HG03558 (cell line): ENCODE results near the gene VSIG10.
"Not testable (repeated sequence)": the region's sequence is repeated elsewhere in the genome, so short reads cannot be mapped to it uniquely, and the experiment has no call there.

Experiments
- ATAC-seq: cut with Tn5 transposase; IDR thresholded peaks from one replicate; pipeline ENCODE4 v1.9.1; 2021; ENCODE audit warnings: moderate number of reproducible peaks; ENCODE audit not compliant: unreplicated experiment; ENCODE audit errors: extremely low read depth

VSIG10 gene, protein sequence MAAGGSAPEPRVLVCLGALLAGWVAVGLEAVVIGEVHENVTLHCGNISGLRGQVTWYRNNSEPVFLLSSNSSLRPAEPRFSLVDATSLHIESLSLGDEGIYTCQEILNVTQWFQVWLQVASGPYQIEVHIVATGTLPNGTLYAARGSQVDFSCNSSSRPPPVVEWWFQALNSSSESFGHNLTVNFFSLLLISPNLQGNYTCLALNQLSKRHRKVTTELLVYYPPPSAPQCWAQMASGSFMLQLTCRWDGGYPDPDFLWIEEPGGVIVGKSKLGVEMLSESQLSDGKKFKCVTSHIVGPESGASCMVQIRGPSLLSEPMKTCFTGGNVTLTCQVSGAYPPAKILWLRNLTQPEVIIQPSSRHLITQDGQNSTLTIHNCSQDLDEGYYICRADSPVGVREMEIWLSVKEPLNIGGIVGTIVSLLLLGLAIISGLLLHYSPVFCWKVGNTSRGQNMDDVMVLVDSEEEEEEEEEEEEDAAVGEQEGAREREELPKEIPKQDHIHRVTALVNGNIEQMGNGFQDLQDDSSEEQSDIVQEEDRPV

DNA sequence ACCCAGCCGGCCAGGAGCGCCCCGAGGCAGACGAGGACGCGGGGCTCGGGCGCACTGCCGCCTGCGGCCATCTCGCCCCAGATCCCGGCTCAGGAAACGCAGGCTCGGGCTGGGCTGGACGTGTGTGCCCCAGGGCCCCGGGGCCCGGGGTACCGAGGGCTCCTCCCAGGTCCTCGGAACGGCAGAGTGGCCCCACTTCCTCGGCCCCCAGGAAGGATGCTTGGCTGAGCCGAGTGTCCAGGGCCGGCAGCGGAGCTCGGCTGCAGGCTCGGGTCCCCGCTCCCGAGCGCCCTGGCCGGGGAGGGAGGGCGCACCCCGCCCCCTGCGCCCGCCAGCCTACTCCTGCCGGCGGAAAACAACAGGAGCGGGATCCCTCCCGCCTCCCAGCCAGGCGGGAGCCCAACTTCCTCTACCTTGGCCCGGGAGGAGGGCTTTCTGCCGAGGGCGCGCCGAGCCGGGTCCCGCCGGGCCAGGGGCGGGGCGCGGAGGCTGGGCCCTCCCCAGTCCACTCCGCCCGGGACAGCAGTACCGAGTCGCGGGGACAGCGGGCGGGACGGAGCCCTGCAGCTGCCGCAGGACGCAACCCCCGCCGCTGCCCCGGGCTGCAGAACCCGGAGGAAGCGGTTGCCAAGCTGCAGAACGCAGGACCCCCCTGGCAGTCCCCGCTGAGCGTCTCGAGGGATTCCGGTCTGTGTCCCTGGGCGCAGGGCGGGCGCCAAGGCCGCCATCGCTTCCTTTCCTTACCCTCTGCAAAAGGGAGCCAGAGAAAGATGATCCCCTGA lies at the start of gene VSIG10:
VSIG10 (minus strand) TSS at position 411 of the 782 bp plus-strand sequence; CDS start at position 71, 340 bp downstream.
- no peak for ATAC-seq

DNA sequence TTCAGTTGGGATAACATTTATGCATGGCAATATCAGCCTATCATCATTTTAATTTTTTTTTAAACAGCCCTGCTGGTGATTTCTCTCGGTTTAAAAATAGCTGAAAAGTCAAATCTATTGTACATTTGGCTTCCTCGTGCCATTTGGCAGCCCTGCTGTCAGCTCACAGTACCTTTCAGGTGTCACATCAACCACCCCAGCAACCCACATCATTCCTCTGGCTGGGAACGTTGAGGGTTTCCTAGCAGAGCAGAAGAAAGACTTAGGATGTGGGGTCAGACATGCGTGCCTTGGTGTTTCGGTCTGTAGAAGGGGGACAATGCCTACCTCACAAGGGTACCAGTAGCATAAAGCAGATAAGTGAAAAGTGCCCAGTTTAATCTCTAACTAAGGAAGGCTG lies 47.9 kb upstream of the VSIG10 start:
- ATAC-seq = no peak

DNA sequence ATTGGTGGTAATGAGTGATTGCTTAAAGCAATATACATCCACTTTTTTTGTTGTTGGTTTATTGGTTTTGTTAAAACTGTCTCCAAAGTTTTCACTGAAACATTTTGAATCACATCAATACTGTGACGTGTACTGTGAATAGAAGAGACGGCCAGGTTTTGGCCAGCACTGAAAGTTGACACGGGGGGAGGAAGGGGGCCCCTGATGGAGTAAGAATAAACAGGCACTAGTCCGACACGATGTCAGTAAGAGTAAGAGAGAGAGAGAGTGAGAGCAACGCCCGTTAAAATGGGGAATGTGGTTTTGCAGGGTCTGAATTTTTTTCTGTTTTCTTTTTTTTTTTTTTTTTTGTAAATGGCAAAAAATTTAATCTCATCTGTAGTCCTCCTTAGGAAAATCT lies 46.8 kb upstream of the VSIG10 start:
- no peak for ATAC-seq

DNA sequence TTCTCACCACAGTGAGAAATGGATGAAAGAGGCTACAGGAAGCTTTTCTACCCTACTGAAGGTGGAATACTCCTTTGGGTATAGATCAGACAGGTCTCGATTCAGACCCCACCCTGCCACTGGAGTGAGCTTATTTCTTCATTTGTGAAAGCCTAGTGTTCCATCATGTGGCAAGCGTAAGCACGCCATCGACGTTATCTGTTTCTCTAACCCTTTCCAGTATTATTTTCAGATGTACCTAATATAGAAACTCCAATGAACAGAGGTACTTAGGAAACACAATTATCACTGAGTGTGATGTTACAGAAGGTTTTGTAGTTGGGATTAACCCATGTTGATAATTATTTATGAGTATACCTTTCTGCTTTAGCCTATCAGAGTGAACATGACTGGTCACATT lies 44.5 kb upstream of the VSIG10 start:
- no peak for ATAC-seq

DNA sequence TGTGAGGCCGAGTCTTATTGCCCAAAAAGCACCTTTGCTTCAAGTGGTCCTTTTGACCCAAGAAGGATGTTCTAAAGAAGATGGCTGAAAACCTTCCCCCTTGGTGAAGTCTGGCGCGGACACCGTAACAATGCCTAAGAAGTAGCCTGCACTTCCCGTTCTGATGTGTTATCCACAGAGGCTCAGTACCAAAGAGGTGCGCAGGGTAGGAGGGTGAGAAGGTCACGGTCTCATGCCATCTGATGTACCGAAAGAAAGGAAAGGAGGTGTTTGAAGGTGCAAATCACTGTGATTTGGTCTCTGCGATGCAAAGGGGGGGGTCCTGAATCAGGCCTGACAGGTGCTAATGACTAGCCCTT lies 42.0 kb upstream of the VSIG10 start:
- ATAC-seq = no peak

DNA sequence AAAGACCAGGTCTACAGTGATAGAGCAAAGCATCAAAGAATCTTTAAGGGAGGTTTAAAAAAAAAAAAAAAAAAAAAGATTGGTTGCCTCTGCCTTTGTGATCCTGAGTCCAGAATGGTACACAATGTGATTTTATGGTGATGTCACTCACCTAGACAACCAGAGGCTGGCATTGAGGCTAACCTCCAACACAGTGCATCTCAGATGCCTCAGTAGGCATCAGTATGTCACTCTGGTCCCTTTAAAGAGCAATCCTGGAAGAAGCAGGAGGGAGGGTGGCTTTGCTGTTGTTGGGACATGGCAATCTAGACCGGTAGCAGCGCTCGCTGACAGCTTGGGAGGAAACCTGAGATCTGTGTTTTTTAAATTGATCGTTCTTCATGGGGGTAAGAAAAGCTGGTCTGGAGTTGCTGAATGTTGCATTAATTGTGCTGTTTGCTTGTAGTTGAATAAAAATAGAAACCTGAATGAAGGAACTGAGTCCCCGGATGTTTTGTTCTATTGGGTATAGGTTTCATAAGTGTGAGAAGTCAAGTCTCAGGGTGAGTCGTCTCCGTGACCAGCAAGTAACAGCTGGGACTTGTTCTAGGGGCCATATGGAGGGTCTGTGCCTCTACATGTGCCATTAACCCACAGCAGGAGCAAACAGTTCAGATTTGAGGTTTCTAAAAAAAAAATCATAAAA lies 41.4 kb upstream of the VSIG10 start:
- ATAC-seq = no peak

DNA sequence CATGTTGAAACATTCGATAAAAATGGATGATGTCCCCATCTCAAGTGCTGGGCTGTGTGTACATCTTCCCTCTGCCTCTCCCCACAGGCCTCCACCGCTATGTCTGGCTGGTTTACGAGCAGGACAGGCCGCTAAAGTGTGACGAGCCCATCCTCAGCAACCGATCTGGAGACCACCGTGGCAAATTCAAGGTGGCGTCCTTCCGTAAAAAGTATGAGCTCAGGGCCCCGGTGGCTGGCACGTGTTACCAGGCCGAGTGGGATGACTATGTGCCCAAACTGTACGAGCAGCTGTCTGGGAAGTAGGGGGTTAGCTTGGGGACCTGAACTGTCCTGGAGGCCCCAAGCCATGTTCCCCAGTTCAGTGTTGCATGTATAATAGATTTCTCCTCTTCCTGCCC lies 40.7 kb upstream of the VSIG10 start:
- ATAC-seq = no peak

DNA sequence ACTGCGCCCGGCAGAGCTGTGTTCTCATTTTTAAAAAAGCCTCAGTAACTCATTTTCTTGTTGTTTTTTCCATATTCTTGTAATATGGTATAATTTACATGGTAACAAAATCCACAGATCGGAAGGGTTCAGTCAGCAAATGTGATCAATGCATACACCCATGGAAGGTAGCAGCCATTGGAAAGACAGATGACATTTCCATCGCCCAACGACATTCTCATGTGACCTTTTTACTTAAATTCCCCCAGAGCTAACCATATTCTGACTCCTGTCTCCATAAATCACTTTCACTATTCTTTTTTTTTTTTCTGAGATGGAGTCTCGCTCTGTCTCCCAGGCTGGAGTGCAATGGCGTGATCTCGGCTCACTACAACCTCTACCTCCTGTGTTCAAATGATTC lies 37.0 kb upstream of the VSIG10 start:
- ATAC-seq = no peak

DNA sequence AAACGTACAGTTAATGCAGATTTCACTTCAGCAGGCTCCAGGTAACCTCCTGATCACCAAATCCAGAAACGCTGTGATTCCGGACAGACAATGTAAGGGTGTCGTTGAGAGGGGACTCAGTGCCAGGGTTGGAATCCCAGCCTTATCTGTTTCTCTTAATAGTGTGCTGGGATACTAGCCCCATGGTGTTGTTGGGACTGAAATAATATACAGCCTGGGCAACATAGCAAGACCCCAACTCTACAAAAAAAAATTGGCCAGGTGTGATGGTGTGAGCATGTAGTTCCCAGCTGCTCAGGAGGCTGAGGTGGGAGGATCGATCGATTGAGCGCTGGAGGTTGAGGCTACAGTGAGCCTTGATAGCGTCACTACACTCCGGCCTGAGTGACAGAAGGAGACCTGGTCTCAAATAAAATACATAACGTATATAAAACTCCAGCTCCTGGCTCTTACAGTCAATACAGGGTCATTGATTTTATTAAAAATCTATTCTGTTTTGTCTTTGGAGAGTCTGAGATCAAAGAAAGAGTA lies 33.4 kb upstream of the VSIG10 start:
- no peak for ATAC-seq

DNA sequence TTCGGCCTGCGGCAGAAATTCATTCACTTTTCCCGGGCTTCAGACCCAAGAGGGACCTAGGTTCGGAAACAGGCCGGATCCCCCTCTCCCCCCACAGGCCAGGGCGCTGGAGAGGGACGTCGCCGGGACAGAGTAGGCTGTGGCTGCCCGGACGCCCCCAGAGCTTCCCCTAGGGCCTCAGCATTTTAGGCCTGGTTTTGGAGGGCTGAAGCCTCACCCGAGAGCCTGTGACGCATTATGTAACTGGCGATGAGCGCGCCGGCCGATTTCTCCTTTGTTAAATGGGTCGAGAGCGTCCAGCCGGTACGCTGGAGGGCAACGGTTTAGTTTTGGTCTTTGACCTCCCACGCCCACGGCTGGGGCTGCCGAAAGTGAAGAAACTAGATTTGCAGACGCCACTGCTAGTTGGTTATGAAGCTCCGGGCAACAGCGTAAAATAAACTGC lies 32.8 kb upstream of the VSIG10 start:
- ATAC-seq = no peak

DNA sequence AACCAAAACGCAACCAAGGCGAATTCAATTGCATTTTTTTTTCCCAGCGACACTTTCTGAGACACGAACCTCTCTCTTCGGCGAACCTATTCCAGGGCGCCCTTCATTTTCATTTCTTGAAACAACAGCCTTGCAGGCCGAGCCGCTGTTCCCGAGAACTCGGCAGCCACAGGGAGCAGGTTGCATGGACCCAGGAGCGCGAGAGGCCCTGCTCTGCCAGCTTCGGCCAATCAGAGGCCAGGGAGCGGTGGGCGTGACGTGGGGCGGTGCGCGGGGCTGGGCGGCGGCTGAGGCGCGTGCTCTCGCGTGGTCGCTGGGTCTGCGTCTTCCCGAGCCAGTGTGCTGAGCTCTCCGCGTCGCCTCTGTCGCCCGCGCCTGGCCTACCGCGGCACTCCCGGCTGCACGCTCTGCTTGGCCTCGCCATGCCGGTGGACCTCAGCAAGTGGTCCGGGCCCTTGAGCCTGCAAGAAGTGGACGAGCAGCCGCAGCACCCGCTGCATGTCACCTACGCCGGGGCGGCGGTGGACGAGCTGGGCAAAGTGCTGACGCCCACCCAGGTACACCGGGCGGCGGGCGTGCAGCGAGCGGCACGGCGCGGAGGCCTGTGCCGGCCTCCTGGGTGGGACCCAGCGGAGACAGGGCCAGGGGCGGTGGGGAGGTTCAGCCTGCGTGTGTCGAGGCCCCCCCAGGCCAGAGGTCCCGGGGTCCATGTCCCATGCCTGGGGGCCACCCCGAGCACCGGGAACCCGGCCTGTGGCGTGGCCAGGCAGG lies 32.2 kb upstream of the VSIG10 start, which contains the start of gene PEBP1:
PEBP1 (plus strand) TSS at position 337 of the 771 bp plus-strand sequence; CDS start at position 423, 86 bp downstream.
- peak; percentile 70 for ATAC-seq

DNA sequence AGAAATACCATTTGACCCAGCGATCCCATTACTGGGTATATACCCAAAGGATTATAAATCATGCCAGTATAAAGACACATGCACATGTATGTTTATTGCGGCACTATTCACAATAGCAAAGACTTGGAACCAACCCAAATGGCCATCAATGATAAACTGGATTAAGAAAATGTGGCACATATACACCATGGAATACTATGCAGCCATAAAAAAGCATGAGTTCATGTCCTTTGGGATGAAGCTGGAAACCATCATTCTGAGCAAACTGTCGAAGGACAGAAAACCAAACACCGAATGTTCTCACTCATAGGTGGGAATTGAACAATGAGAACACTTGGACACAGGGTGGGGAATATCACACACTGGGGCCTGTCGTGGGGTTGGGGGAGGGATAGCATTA lies 25.6 kb upstream of the VSIG10 start:
- not testable (repeated sequence) for ATAC-seq

DNA sequence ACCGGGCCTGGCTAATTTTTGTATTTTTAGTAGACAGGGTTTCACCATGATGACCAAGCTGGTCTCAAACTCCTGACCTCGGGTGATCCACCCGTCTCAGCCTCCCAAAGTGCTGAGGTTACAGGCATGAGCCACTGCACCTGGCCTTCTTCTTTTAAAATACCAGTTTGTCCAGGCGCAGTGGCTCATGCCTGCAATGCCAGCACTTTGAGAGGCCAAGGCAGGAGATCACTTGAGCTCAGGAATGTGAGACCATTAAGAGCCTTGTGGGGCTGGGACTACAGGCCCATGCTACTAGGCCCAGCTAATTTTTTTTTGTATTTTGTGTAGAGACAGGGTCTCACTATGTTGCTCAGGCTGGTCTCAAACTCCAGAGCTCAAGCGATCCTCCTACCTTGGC lies 24.1 kb upstream of the VSIG10 start:
- no peak for ATAC-seq

DNA sequence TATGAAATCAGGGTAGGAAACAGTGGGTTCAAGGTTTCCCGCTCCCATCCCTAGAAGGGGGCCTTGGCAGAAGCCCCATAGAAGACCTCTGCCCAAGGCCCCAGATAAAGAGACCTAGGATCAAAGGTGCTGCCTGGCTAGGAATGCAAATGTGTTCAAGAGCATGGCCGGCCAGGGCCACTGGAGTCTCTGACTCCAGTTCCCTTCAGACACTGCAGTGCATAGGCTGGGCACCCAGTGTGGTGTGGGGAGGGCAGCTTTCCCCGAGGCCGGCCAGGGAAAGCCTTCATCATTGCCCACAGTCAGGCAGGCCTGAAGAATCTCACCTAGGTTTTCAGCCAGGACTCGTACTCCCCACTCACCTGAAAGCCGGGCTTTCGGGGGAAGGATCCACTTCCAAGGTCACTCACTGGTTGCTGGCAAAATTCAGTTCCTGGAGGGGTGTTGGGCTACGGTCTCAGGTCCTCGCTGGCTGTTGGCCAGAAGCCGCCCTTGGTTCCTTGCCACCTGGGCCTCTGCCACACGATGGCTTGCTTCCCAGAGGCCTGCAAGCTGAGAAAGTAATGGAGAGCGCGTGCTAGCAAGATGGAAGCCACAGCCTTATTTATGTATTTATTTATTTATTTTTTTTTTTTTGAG lies 22.4 kb upstream of the VSIG10 start:
- ATAC-seq = no peak

DNA sequence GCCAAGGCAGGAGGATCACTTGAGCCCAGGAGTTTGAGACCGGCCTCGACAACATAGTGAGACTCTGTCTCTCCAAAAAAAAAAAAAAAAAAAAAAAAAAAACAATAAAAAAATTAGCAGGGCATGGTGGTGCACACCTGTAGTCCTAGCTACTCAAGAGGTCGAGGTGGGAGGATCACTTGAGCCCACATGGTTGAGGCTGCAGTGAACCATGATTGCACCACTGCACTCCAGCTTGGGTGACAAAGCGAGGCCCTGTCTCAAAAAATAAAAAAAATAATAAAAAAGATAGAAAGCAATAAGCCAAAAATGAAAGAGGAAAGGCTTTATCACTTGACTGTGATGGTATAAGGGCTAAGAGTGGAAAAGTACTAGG lies 21.9 kb upstream of the VSIG10 start:
- no peak for ATAC-seq

DNA sequence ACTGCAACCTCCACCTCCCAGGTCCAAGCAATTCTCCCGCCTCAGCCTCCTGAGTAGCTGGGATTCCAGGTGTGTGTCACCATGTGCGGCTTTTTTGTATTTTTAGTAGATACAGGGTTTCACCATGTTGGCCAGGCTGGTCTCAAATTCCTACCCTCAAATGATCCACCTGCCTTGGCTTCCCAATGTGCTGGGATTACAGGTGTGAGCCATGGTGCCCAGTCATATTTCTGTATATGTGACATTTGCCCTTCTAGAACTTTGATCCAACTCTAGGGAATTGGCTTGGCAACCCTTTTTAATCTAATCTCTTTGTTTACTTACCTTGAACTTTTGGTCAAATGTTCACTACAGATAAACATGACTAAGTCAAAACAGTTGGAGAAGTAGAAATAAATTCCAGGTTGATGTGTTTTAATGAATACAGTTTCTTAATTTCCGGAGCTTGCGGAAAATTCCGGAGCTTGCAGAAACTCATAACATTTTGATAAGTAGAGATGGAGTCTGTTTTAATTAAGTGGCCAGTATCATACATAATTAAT lies 20.6 kb upstream of the VSIG10 start:
- ATAC-seq = no peak

DNA sequence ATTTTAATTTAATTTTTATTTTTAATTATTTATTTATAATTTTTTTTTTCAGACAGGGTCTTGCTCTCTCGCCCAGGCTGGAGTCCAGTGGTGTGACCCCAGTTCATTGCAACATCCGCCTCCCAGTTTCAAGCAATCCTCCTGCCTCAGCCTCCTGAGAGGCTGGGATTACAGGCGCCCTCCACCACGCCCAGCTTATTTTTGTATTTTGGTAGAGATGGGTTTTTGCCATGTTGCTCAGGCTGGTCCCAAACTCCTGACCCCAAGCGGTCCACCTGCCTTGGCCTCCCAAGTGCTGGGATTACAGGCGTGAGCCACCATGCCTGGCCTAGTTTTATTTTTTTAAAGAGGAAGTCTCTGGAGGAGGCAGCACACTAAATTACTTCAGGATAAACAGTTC lies 18.5 kb upstream of the VSIG10 start:
- no peak for ATAC-seq

DNA sequence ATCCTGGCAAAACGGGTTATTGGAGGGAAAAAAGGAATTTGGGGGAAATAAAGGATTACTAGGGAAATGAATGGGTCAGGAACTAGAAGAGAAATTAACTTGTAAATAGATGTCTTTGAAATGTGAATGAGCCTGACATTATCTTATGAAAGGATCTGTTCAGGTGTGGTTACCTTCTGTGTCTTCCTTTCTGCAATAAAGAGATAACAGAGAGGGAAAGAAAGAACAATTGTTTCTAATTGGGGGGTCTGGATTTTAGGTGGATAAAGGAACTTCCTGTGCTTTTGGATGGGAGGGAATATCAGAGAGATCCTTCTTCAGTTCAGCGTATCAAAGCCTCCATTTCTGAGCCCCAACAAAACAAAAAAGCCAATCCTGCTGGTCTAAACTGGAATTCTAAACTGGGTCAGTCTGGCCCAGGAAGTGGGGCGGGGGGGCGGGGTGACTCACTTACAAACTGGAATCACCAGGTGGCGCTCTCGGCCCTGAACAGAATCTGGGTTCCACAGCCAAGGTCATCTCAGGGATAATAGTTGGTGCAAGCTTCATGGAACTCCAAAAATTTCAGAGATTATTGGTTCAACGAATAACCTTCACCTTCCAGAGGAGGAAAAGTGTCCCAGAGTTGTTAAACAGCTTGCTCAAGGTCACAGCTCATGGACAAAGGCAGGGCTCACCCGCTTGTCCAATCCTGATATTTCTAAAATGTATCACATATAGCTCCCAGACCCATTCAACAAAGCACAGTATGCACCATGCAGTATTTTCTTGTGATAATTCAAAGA lies 17.0 kb upstream of the VSIG10 start:
- no peak for ATAC-seq
